Right kidney (tissue), 1 donor: Measurements from ENCODE around the gene IKZF2.
"Not testable (repeated sequence)": the region's sequence is repeated elsewhere in the genome, so short reads cannot be mapped to it uniquely, and the experiment has no call there.

Experiments used
- DNase-seq: peaks from one replicate; pipeline ENCODE4 v3.0.0-alpha.2; 2016

Gene IKZF2

GRCh38 chr2:213034585-213034984 lies 116.8 kb downstream of the IKZF2 start:
- no peak for DNase-seq

DNA sequence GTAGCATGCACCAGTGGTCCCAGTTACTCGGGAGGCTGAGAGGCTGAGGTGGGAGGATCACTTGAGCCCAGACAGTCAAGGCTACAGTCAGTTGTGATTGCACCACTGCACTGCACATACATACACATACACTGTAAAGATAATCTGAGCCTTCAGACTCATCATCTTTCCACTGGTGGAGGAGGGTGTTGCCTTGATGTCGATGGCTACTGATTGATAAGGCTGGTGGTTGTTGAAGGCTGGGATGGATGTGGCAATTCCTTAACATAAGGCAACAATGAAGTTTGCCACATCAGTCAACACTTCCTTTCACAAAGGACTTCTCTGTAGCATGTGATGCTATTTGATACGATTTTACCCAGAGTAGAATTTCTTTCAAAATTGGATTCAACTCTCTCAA lies 118.8 kb downstream of the IKZF2 start:
- no peak for DNase-seq

DNA sequence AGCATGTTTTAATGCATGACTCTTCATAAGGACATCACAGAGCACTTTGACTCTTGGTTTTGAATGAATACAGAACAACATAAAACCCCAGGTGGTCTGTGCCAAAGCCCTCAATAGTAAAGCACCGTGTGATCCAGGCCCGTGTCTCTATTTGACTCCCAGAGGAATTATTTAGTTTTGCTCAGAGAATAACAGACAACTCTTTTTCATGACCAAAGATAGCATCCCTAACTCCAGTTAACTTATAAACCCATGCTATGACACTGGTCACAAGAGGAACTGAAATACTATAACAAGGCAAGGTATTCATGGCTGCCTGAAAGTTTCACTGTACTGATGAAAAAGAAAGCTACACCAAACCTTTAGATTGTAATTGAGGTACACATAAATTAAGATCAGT lies 128.4 kb downstream of the IKZF2 start:
- DNase-seq: no peak

DNA sequence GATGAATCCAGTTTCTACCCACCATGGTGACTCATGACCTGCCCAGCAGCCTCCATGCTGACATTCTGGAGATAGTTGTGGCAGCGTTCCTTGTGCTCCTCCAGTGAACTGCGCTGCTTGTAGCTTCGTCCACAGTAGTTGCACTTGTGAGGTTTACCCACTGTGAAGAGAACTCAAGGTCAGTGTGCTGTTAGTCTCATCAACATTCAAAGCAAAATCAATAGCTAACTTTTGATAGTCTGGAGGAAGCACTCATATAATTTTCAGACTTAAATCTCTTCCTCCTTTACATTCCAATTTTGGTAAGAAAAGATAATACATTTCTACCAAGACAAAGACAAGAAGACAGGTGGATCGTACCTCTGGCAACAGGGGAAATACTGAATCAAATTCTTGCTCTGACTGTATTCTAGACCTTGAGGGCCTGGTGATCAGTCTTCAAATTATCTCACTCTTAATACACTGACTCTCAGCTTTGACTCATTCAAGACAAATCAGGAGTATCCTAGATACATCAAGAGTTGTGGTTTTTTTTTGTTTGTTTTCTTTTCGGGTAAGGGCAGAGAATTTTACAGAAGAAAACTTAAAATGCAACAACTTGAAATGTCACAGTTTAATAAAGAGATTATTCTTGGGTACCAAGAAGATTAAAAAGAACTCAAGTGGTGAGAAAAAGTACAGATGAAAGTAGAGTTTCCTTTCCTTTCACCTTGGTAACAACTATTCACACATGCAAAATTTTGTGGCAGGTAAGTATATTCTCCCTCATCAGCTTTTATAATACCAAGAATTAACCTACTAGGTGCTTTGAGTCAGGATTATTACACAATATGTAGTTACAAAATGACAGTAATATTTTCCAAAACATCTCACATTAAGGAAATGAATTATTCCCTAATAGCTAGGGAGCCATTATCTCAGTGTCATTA lies 129.2 kb downstream of the IKZF2 start:
- no peak for DNase-seq

GRCh38 chr2:213020913-213021312 lies 130.5 kb downstream of the IKZF2 start:
- not testable (repeated sequence) for DNase-seq

DNA sequence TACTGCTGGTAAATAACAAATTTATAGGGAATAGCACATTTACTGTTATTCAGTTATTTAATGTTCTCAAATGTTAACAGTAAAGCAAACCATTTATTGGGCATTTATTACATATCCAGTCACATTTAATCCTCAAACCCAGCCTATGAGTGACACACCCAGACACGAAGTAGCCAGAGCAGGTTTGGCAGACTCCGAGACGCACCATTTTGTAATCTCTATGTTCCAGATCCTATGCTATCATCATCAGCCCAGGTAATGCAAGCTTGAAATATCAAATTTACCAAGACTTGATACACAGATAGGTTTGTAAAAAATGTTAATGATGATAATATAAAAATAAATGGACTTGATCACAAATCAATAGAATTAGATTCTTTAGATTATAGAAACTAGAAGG lies 131.1 kb downstream of the IKZF2 start:
- DNase-seq: no peak

- no peak for DNase-seq
Measured at GRCh38 chr2:213019368-213019767, 132.0 kb downstream of the IKZF2 start.

- no peak for DNase-seq
Measured at GRCh38 chr2:213018340-213018901, 133.0 kb downstream of the IKZF2 start.

DNA sequence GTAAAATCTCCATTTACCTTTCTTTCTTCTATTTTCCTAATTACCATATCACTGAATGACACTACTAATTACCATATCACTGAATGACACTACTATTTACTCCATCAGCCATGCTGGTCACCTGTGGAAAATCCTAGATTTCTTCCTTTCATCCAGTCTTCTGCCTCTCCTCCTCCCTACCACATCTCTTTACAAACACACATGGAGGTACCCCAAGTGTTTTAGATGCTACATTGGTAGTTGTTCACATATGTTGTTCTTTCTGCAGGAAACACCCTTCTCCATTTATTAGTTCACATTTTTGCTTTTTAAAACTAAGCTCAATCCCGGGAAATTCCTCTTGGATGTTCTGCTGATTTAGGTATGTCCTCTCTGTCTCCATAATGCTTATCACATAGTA lies 134.0 kb downstream of the IKZF2 start:
- DNase-seq: no peak

DNA sequence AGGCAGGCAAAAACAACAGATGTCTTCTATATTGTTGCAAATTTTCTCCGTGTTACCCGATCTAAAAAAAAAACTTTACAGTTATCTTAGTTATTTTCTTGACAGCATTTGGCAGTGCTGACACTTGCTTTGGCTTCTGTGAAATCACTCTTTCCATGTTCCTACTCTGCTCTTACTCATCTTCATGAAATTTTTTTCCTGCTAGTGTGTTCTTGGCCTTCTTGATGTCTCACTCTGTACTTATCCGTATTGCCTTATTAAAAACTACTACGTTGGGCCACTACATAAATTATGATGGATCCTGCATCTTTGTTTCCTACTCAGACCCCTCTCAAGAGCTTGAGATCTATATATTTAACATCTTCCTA lies 134.4 kb downstream of the IKZF2 start:
- no peak for DNase-seq

DNA sequence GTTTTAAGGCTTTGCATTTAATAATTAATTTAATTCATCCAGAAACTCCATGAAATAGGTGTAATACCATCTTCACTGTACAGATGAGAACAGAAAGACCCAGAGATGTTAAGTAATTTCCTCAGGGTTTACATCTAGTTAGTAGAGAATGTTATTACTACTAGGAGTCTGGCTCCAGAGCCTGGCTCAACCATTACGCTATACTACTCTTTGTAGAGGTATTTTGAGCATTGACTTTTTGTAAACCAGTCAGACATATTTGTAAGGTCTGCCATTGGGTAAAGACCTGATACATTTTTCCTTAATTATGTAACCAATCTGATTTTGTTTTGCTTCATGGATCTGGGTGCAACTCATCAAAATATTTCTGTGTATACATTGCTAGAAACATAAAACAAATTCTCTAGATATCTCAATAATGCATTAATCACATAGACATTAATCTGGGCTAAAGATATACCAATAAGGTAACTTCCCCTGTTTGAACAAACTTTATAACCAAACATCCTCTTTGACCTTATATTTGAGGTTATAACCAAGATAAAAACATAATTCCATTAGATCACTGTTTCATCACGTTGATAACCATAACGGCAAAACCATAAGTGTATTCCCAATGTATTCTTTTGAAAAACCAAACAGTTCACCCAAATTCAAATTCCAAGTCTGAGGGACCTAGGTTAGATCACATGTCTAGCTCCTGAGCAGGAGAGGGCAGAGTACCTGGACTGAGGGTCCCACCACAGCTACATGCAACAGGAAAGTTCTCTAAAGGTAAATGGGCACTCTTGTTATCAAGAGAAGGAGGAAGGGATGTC lies 135.0 kb downstream of the IKZF2 start:
- DNase-seq: no peak

GRCh38 chr2:213015387-213016165 lies 135.8 kb downstream of the IKZF2 start:
- no peak for DNase-seq

DNA sequence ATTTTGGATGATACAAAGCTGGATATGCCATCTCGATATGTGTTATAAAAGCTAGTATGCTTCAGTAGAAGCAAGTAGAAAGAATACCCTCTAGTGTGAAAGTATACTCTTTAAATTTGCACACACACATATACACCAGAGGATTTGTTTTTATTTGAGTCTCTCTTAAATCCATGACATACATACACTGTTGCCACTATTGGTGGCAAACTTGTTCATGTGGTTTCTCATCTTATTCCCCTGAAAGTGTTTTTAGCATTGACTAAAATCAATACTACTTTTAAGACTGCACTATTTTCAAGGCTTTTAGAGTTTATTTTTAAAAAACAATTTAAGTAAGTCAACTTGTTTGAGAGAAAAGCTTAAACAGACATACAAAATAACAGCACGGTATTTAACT lies 137.4 kb downstream of the IKZF2 start:
- DNase-seq: no peak

DNA sequence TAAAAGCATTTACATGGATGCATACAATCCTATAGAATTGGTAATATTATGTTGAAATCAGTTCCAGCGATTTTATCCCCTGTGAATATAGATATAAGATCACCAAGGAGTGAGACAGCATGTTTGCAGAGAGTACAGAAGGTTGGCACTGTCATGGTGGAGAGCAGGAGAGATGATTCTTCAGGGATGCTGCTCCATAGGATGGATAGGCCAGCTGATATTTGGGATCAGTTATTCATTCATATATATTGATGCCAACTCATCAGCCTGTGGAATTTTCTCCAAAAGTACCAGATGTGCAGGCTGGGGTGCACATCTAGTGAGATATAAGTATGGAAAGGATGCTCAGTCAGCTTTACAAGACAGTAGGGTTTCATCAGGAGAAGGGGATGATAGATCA lies 139.9 kb downstream of the IKZF2 start:
- DNase-seq: no peak

GRCh38 chr2:213010106-213010779 lies 141.2 kb downstream of the IKZF2 start:
- no peak for DNase-seq

GRCh38 chr2:213007290-213007838 lies 144.0 kb downstream of the IKZF2 start:
- DNase-seq: no peak

DNA sequence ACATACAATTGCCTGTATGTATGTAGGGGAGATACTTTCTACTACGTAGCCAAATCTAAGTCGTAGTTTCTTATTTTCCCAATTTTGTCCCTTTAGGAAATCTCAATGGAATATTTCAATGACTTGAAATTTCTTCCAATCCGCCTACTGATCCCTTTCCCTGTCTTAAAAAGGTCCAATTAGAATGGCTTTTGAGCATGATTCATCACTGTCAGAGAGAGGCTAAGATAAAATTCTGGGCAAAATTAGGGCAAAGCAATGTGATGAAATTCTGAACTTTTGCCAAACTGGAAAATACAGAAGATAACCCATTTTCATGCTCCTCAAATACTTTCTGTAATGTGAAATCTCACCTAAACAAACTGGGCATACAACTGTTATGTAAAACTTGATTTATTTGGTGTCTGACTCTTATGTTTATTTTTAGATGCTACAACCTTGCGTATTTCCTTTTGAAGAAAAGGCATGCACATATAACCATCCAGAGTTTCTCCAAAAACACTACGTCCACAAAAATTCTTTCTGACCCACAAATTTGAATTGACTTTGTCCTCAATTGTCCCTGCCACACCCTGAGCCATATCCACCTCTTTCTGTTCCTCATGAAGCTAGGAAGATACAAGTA lies 147.1 kb downstream of the IKZF2 start:
- DNase-seq: no peak

GRCh38 chr2:213002383-213002782 lies 149.0 kb downstream of the IKZF2 start:
- DNase-seq: no peak

GRCh38 chr2:213001297-213001910 lies 150.0 kb downstream of the IKZF2 start:
- DNase-seq: no peak

DNA sequence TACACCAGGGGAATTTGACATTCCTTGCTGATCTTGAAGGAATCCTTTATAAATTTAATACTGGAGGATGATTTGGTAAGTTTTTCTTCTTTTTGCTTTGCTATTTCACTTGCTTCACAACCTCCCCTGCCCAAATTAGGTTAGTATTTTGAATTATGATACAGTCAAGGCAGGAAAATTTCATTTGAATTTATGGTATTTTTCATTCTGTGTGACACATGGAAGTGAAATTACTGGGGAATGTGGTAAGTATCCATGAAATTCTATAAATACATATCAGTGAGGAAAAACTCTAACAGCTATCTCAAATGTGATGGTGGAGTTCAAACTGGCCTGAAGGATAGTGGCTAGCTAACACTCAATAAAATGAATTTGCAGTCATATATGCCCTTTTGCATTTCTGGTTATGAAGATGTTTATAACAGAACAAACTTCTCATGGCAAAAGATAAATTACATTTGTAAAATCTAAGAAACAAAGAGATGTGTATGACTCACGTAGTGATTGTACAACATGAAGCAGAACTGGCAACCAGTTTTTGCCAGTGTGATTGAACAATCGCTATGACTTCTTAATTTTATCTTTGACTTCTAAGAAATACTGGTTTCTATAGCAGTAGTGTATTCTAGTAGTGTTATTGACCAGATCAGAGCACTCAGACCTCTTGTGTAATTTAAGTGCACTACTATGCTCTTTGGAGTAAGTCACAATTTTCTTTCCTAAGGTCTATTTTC lies 152.6 kb downstream of the IKZF2 start:
- no peak for DNase-seq
